ENCODE results near the gene TTC7B.

DNA sequence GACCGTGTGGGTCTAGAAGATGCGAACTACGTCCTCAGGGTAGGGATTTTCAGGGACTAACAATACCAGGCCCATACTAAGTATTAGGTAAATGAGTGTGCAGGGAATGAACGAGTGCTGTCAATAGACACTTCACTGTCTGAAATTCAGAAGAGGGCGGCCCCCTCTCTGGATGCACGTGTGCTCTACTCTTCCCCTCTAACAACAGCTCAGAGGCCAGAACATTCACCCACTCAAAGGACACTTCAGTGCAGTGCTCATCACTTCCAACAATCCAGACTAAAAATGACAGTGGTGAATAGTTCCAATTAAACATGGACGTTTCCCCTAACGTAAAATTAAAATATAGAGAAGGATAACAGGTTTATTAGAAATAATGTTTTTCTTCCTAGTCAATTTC lies 219.5 kb downstream of the TTC7B start:
- TF ChIP-seq TCF7L2 (IDR thresholded peaks at IDR 0.05; ENCODE audit: low read depth, low read length) (no peak), POLR2AphosphoS5 (IDR thresholded peaks at IDR 0.05; ENCODE audit: low read depth, low read length) (no peak)
- TF ChIP-seq, protein P1, sequence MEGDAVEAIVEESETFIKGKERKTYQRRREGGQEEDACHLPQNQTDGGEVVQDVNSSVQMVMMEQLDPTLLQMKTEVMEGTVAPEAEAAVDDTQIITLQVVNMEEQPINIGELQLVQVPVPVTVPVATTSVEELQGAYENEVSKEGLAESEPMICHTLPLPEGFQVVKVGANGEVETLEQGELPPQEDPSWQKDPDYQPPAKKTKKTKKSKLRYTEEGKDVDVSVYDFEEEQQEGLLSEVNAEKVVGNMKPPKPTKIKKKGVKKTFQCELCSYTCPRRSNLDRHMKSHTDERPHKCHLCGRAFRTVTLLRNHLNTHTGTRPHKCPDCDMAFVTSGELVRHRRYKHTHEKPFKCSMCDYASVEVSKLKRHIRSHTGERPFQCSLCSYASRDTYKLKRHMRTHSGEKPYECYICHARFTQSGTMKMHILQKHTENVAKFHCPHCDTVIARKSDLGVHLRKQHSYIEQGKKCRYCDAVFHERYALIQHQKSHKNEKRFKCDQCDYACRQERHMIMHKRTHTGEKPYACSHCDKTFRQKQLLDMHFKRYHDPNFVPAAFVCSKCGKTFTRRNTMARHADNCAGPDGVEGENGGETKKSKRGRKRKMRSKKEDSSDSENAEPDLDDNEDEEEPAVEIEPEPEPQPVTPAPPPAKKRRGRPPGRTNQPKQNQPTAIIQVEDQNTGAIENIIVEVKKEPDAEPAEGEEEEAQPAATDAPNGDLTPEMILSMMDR (IDR thresholded peaks at IDR 0.05): no peak
- TF ChIP-seq, protein P2, sequence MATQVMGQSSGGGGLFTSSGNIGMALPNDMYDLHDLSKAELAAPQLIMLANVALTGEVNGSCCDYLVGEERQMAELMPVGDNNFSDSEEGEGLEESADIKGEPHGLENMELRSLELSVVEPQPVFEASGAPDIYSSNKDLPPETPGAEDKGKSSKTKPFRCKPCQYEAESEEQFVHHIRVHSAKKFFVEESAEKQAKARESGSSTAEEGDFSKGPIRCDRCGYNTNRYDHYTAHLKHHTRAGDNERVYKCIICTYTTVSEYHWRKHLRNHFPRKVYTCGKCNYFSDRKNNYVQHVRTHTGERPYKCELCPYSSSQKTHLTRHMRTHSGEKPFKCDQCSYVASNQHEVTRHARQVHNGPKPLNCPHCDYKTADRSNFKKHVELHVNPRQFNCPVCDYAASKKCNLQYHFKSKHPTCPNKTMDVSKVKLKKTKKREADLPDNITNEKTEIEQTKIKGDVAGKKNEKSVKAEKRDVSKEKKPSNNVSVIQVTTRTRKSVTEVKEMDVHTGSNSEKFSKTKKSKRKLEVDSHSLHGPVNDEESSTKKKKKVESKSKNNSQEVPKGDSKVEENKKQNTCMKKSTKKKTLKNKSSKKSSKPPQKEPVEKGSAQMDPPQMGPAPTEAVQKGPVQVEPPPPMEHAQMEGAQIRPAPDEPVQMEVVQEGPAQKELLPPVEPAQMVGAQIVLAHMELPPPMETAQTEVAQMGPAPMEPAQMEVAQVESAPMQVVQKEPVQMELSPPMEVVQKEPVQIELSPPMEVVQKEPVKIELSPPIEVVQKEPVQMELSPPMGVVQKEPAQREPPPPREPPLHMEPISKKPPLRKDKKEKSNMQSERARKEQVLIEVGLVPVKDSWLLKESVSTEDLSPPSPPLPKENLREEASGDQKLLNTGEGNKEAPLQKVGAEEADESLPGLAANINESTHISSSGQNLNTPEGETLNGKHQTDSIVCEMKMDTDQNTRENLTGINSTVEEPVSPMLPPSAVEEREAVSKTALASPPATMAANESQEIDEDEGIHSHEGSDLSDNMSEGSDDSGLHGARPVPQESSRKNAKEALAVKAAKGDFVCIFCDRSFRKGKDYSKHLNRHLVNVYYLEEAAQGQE (IDR thresholded peaks at IDR 0.05; ENCODE audit: insufficient read depth in 1 of 2, low read depth in 2 of 2, low read length in 1 of 2): no peak
